Astrocyte (in vitro differentiated cells and primary cell): Measurements from ENCODE around the gene SELENOK. TPM values are rescaled to one million over a fixed set of nuclear protein-coding genes. Genes with fewer than 3 reads are reported as not detected.

Experiments used
- DNase-seq: peaks from one replicate; pipeline ENCODE4 v3.0.0-alpha.2; 2010; ENCODE audit warnings: low read depth
- FAIRE-seq: peaks from 2 replicates; lab custom pipeline; 2011; peaks lifted over from hg19 to GRCh38; lab: Jason Lieb, UNC
- H2AFZ ChIP-seq: 2 replicates; pipeline ENCODE4 v1.6.0; 2012; ENCODE audit warnings: low read depth, low read length, inconsistent platforms
- H3K27ac ChIP-seq: 2 replicates; pipeline ENCODE4 v1.5.1; 2011; ENCODE audit warnings: low read depth, low read length, inconsistent platforms
- H3K27me3 ChIP-seq: 2 replicates; pipeline ENCODE4 v1.6.0; 2011; ENCODE audit warnings: low read length, inconsistent platforms; ENCODE audit not compliant: insufficient read depth
- H3K36me3 ChIP-seq: 2 replicates; pipeline ENCODE4 v1.5.1; 2011; ENCODE audit warnings: low read length, inconsistent platforms; ENCODE audit not compliant: insufficient read depth
- H3K4me1 ChIP-seq: 2 replicates; pipeline ENCODE4 v1.5.1; 2011; ENCODE audit warnings: low read length, inconsistent platforms; ENCODE audit not compliant: insufficient read depth
- H3K4me2 ChIP-seq: 2 replicates; pipeline ENCODE4 v1.6.0; 2012; ENCODE audit warnings: low read length, inconsistent platforms
- H3K4me3 ChIP-seq: 2 replicates; pipeline ENCODE4 v1.5.1; 2011; ENCODE audit warnings: low read depth, mild to moderate bottlenecking, low read length, inconsistent platforms; ENCODE audit not compliant: insufficient read depth
- H3K79me2 ChIP-seq: 2 replicates; pipeline ENCODE4 v1.6.0; 2012; ENCODE audit warnings: mild to moderate bottlenecking, low read length, inconsistent platforms; ENCODE audit not compliant: insufficient read depth
- H3K9ac ChIP-seq: 2 replicates; pipeline ENCODE4 v1.6.0; 2012; ENCODE audit warnings: mild to moderate bottlenecking, low read length, inconsistent platforms
- H3K9me3 ChIP-seq: 2 replicates; pipeline ENCODE4 v1.5.1; 2012; ENCODE audit warnings: low read depth, mild to moderate bottlenecking, low read length, inconsistent platforms; ENCODE audit not compliant: insufficient read depth
- H4K20me1 ChIP-seq: 2 replicates; pipeline ENCODE4 v1.6.0; 2012; ENCODE audit warnings: low read length, inconsistent platforms; ENCODE audit not compliant: insufficient read depth
- H3K27ac Mint-ChIP-seq: one replicate; pipeline ENCODE4 v1.8.0; 2021; ENCODE audit warnings: mild to moderate bottlenecking, mixed read lengths; ENCODE audit not compliant: unreplicated experiment
- H3K27me3 Mint-ChIP-seq: one replicate; pipeline ENCODE4 v1.8.0; 2021; ENCODE audit warnings: low read depth, mixed read lengths; ENCODE audit not compliant: unreplicated experiment
- H3K36me3 Mint-ChIP-seq: one replicate; pipeline ENCODE4 v1.8.0; 2021; ENCODE audit warnings: low read depth, mixed read lengths; ENCODE audit not compliant: unreplicated experiment
- H3K4me1 Mint-ChIP-seq: one replicate; pipeline ENCODE4 v1.8.0; 2021; ENCODE audit warnings: low read depth, mixed read lengths; ENCODE audit not compliant: unreplicated experiment
- H3K4me3 Mint-ChIP-seq: one replicate; pipeline ENCODE4 v1.8.0; 2021; ENCODE audit warnings: mild to moderate bottlenecking, moderate library complexity, mixed read lengths; ENCODE audit not compliant: unreplicated experiment
- H3K9me3 Mint-ChIP-seq: one replicate; pipeline ENCODE4 v1.8.0; 2021; ENCODE audit warnings: mild to moderate bottlenecking, mixed read lengths; ENCODE audit not compliant: unreplicated experiment
- EZH2 ChIP-seq: IDR thresholded peaks from 2 replicates; pipeline ENCODE4 v1.6.1; 2012; ENCODE audit warnings: mild to moderate bottlenecking, low read length, inconsistent platforms; ENCODE audit not compliant: insufficient read depth
- total RNA-seq: library from RNA; stranded (reverse); gene quantifications from 2 replicates; pipeline ENCODE4 v1.2.1, GENCODE V29; 2021
- TF ChIP-seq, protein P1 (sequence below): IDR thresholded peaks from 2 replicates; pipeline ENCODE4 v1.5.1; 2011; ENCODE audit warnings: low read depth, mild to moderate bottlenecking, inconsistent platforms, low read length, moderate library complexity; ENCODE audit not compliant: insufficient read depth

SELENOK gene
- total RNA-seq, 1 donor from 2014 or later: 43.7 TPM

DNA sequence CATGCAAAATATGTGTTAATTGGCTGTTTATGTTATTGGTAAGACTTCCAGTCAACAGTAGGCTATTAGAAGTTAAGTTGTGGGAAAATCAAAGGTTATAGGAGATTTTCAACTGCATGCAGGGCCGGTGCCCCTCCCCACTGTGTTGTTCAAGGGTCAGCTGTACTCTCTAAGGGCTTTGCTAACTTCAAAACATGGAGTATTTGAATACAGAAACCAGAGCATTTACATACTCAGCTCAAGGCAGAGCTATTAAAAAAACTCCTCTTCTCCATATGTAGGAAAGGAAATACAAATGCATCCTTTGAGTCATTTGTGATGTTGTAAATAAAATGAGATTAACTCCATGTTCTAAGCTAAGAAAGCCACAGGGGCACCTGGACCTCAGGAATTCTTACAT lies 28.5 kb downstream of the SELENOK start:
- Mint-ChIP-seq H3K9me3 (no peaks in the 10 kb centered on the region), H3K4me1 (no peaks in the 10 kb centered on the region), H3K27ac (no peak overlapping the region), H3K4me3 (no peak overlapping the region), H3K27me3 (no peaks in the 10 kb centered on the region), H3K36me3 (peaks cover 12% of the 10 kb centered on the region)
- Histone ChIP-seq H3K4me1 (no peaks in the 10 kb centered on the region), H4K20me1 (peaks cover 4% of the 10 kb centered on the region), H3K27ac (no peak overlapping the region), H3K9me3 (no peaks in the 10 kb centered on the region), H3K4me2 (no peak overlapping the region), H3K9ac (no peak overlapping the region), H3K27me3 (no peaks in the 10 kb centered on the region), H3K4me3 (no peak overlapping the region), H3K36me3 (peaks cover 21% of the 10 kb centered on the region), H2AFZ (no peak overlapping the region), H3K79me2 (no peaks in the 10 kb centered on the region)
- no peak for DNase-seq
- TF ChIP-seq, protein P1, sequence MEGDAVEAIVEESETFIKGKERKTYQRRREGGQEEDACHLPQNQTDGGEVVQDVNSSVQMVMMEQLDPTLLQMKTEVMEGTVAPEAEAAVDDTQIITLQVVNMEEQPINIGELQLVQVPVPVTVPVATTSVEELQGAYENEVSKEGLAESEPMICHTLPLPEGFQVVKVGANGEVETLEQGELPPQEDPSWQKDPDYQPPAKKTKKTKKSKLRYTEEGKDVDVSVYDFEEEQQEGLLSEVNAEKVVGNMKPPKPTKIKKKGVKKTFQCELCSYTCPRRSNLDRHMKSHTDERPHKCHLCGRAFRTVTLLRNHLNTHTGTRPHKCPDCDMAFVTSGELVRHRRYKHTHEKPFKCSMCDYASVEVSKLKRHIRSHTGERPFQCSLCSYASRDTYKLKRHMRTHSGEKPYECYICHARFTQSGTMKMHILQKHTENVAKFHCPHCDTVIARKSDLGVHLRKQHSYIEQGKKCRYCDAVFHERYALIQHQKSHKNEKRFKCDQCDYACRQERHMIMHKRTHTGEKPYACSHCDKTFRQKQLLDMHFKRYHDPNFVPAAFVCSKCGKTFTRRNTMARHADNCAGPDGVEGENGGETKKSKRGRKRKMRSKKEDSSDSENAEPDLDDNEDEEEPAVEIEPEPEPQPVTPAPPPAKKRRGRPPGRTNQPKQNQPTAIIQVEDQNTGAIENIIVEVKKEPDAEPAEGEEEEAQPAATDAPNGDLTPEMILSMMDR: no peak
- TF ChIP-seq EZH2: no peak
- FAIRE-seq: no peak

DNA sequence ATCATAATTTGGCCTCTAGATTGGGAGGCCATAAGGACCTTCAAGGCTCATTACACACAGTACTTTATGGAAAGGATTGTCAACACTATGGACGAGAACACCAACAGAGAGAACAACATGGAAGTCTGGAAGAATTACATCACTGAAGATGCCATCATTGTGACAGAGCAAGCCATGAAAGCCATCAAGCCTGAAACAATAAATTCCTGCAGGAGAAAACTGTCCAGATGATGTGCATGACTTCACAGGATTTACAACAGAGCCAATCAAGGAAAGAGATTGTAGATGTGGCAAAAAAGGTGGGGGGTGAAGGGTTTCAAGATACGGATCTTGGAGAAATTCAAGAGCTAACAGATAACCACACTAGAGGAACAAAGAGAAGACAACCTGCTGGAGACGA lies 29.4 kb downstream of the SELENOK start:
- no peak for FAIRE-seq
- no peaks in the 10 kb centered on the region for H3K79me2 ChIP-seq
- H3K27me3 Mint-ChIP-seq: no peaks in the 10 kb centered on the region
- H3K9ac ChIP-seq: no peak overlapping the region
- DNase-seq: no peak
- TF ChIP-seq EZH2: no peak
- TF ChIP-seq, protein P1: no peak
- no peaks in the 10 kb centered on the region for H3K27me3 ChIP-seq
- H3K9me3 ChIP-seq: no peaks in the 10 kb centered on the region
- H3K4me3 ChIP-seq: no peak overlapping the region
- H3K36me3 ChIP-seq: peaks cover 14% of the 10 kb centered on the region
- H3K27ac Mint-ChIP-seq: no peak overlapping the region
- H3K4me1 ChIP-seq: no peaks in the 10 kb centered on the region
- H3K9me3 Mint-ChIP-seq: no peaks in the 10 kb centered on the region
- H3K4me1 Mint-ChIP-seq: no peaks in the 10 kb centered on the region
- H4K20me1 ChIP-seq: no peaks in the 10 kb centered on the region
- no peak overlapping the region for H3K27ac ChIP-seq
- peaks cover 12% of the 10 kb centered on the region for H3K36me3 Mint-ChIP-seq
- H2AFZ ChIP-seq: no peak overlapping the region
- H3K4me3 Mint-ChIP-seq: no peak overlapping the region
- no peak overlapping the region for H3K4me2 ChIP-seq

GRCh38 chr3:53860196-53860595 lies 31.5 kb downstream of the SELENOK start:
- no peaks in the 10 kb centered on the region for H3K9me3 ChIP-seq
- Mint-ChIP-seq H3K27me3 (no peaks in the 10 kb centered on the region), H3K4me3 (no peak overlapping the region), H3K36me3 (peaks cover 12% of the 10 kb centered on the region), H3K27ac (no peak overlapping the region), H3K4me1 (no peaks in the 10 kb centered on the region), H3K9me3 (no peaks in the 10 kb centered on the region)
- H3K79me2 ChIP-seq: no peaks in the 10 kb centered on the region
- no peak overlapping the region for H3K4me2 ChIP-seq
- no peak overlapping the region for H3K4me3 ChIP-seq
- H3K27ac ChIP-seq: no peak overlapping the region
- no peak for FAIRE-seq
- no peak overlapping the region for H3K9ac ChIP-seq
- DNase-seq: no peak
- no peak overlapping the region for H2AFZ ChIP-seq
- peaks cover 8% of the 10 kb centered on the region for H3K36me3 ChIP-seq
- no peaks in the 10 kb centered on the region for H4K20me1 ChIP-seq
- no peaks in the 10 kb centered on the region for H3K27me3 ChIP-seq
- H3K4me1 ChIP-seq: no peaks in the 10 kb centered on the region
- TF ChIP-seq EZH2: no peak
- TF ChIP-seq, protein P1: no peak
